ENCODE results near the gene CADPS.

The CADPS gene

GRCh38 chr3:62376454-62376720 is 498.8 kb downstream of the CADPS start:
- H3K4me3 ChIP-seq (replicated peaks in 1 of 2; ENCODE audit: low read depth in 2 of 2, low read length in 2 of 2): no peak overlapping the region
- TF ChIP-seq, protein P1, sequence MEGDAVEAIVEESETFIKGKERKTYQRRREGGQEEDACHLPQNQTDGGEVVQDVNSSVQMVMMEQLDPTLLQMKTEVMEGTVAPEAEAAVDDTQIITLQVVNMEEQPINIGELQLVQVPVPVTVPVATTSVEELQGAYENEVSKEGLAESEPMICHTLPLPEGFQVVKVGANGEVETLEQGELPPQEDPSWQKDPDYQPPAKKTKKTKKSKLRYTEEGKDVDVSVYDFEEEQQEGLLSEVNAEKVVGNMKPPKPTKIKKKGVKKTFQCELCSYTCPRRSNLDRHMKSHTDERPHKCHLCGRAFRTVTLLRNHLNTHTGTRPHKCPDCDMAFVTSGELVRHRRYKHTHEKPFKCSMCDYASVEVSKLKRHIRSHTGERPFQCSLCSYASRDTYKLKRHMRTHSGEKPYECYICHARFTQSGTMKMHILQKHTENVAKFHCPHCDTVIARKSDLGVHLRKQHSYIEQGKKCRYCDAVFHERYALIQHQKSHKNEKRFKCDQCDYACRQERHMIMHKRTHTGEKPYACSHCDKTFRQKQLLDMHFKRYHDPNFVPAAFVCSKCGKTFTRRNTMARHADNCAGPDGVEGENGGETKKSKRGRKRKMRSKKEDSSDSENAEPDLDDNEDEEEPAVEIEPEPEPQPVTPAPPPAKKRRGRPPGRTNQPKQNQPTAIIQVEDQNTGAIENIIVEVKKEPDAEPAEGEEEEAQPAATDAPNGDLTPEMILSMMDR (IDR thresholded peaks at IDR 0.05; ENCODE audit: low read depth, low read length): no peak
- DNase-seq (ENCODE audit: low read depth in 2 of 2): no peak

DNA sequence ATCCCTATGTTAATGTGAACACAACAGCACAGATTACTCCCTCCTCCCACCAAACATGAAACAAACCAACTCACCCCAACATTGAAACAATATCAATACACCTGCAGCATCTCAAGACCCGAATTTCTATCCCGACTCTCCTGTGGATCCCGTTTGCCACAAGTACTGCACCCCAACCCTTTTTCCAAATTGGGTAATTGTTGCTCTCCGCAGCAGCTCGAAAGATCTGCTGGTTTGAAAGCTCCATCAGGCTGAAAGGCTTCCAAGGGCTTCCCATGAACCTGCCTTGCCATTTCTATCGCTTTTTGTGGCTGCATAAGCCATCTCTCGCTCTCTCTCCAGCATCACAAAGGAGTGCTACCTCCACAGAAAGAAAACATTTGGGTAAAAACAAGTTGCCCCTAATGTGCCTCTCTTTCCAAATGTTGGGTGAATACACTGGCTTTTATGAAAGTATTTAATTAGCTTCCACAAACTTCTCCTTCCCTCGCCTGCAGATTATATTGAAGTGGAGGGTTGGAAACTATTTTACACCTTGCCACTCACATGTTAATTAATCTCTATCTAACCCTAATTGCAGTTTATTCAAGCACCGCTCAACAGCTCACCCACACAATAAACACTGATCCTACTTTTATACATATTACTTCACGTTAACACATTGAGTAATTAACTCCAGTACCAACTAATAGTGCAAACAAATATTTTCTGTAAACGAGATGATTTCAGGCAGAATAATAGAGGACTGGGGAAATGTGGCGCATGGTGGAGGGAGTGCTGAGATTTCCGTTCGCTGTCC is 499.4 kb downstream of the CADPS start:
- H3K4me3 ChIP-seq (replicated peaks in 1 of 2; ENCODE audit: low read depth in 2 of 2, low read length in 2 of 2): no peak overlapping the region

GRCh38 chr3:62374341-62375218 is 500.6 kb downstream of the CADPS start:
- peak in 1 of 2 donors; percentile 51 for DNase-seq (ENCODE audit: low read depth in 2 of 2)
- TF ChIP-seq, protein P1 (IDR thresholded peaks at IDR 0.05; ENCODE audit: low read depth, low read length): no peak
- peak overlapping the region in 1 of 2 donors; percentile 28 for H3K4me3 ChIP-seq (replicated peaks in 1 of 2; ENCODE audit: low read depth in 2 of 2, low read length in 2 of 2)

More for the DNA sequence above, 499.4 kb downstream of the CADPS start:
- no peak for DNase-seq (ENCODE audit: low read depth in 2 of 2)
- TF ChIP-seq, protein P1 (IDR thresholded peaks at IDR 0.05; ENCODE audit: low read depth, low read length): no peak

DNA sequence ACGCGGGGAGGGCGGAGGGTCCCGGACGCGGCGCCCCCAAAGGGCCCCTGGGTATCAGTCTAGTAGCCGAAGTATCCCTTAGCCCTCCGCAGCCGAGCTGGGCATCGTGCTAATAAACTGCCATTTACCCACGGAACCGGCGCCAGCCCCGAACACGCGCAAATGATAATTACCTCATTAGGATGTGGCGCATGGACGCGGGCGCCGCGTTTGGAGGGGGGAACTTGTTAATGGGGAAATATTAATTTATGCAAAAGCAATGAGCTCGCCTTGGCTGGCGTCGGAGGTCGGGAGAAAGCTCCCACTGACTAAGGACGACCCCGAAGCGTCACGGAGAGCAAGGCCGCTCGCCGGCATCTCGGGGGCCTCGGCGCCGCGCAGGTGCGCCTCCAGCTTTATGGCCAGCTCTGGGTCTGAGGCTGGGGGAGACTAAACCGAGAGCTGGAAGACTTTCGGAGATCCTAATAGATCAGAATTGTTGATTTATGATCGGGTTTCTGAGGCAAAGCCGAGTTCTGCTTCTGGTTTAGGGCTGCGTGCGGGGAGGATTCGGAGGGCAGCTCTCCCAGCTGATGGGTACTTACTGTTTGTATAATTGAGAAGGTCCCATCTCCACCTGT is 501.4 kb downstream of the CADPS start:
- TF ChIP-seq, protein P1 (IDR thresholded peaks at IDR 0.05; ENCODE audit: low read depth, low read length): no peak
- H3K4me3 ChIP-seq (replicated peaks in 1 of 2; ENCODE audit: low read depth in 2 of 2, low read length in 2 of 2): peak overlapping the region in 1 of 2 donors; percentile 28
- no peak for DNase-seq (ENCODE audit: low read depth in 2 of 2)

DNA sequence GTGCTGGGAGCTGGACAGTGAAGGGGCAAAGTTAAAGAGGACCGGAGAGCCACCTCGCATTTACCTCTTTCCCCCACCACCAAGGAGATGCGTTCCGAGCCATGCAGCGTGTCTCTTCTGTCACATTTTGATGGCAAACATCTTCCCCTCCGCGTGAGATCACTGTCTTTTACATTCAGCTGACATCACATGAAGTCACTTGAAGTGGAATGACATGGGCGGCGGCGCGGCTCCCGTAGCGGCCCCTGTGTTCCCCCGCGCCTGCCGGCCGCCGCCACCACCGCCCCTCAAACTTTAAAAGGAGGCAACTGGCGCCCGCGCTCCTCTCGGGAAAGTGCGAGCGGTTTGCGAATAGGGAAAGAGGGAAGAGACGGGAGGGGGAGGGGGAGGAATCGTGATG is 502.0 kb downstream of the CADPS start, which contains the start of gene FEZF2:
TSS of gene FEZF2 (minus strand) at position 336 of the 400 bp plus-strand sequence. CDS start 682 bp downstream, outside the sequence.
- DNase-seq (ENCODE audit: low read depth in 2 of 2): no peak
- TF ChIP-seq, protein P1 (IDR thresholded peaks at IDR 0.05; ENCODE audit: low read depth, low read length): no peak
- peak within 1 kb of the TSS in 1 of 2 donors; percentile 28 for H3K4me3 ChIP-seq (replicated peaks in 1 of 2; ENCODE audit: low read depth in 2 of 2, low read length in 2 of 2)

DNA sequence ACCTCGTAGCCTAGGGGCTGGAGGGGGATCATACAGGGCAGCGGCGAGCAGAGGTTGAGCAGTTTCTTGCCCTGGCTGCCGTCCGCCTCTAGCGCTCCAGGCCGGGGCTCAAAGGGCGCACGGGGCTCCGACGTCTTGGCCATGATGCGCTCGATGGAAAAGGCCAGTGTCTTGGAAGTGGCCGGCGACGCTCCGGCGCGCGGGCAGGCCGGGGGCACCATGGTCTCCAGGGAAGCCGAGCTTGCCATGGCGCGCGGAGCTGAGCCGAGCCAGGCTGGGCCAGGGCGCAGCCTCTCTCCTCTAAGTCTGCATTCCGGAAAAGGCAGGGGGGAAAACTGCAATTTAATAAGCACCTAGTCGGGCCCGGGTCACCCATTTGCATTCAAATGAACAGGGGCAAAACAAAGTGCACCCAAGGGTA is 502.6 kb downstream of the CADPS start:
- no peak overlapping the region for H3K4me3 ChIP-seq (replicated peaks in 1 of 2; ENCODE audit: low read depth in 2 of 2, low read length in 2 of 2)

More for the DNA sequence above, 502.6 kb downstream of the CADPS start:
- DNase-seq (ENCODE audit: low read depth in 2 of 2): no peak
- TF ChIP-seq, protein P1 (IDR thresholded peaks at IDR 0.05; ENCODE audit: low read depth, low read length): no peak

Measured in cardiac fibroblast (primary cell).